Uterus (tissue), 4 donors: ENCODE measurements around the gene OMA1. TPM values are rescaled to one million over a fixed set of nuclear protein-coding genes. Genes with fewer than 3 reads are reported as not detected.
"Not testable (repeated sequence)": the region's sequence is repeated elsewhere in the genome, so short reads cannot be mapped to it uniquely, and the experiment has no call there.

Source experiments
- DNase-seq, 2 donors: peaks; one replicate each; pipeline ENCODE4 v3.0.0-alpha.2; 2019 to 2020
- H3K27ac ChIP-seq, 2 donors: fragments of 200-600 bp; sonication (generic); 1 replicate in 1 of 2; 2 replicates in 1 of 2; pipeline ENCODE4 v1.5.1; 2016 to 2018
- H3K27me3 ChIP-seq, 2 donors: fragments of 200-600 bp; sonication (generic); one replicate each; pipeline ENCODE4 v1.5.1; 2018 to 2019; ENCODE audit warnings: control low read depth in 1 of 2
- H3K36me3 ChIP-seq, 2 donors: fragments of 200-600 bp; sonication (generic); one replicate each; pipeline ENCODE4 v1.5.1; 2019; ENCODE audit warnings: control low read depth in 1 of 2
- H3K4me1 ChIP-seq, 2 donors: fragments of 200-600 bp; sonication (generic); one replicate each; pipeline ENCODE4 v1.5.1; 2018 to 2019; ENCODE audit warnings: control low read depth in 1 of 2
- H3K4me3 ChIP-seq, 2 donors: fragments of 200-600 bp; sonication (generic); 1 replicate in 1 of 2; 2 replicates in 1 of 2; pipeline ENCODE4 v1.5.1; 2018 to 2019; ENCODE audit warnings: mild to moderate bottlenecking in 1 of 2
- H3K9me3 ChIP-seq, 2 donors: fragments of 200-600 bp; sonication (generic); one replicate each; pipeline ENCODE4 v1.5.1; 2019; ENCODE audit warnings: control low read depth in 1 of 2
- POLR2A ChIP-seq, 2 donors: fragments of 450-650 bp; IDR thresholded peaks; one replicate each; pipeline ENCODE4 v1.6.1; 2016; ENCODE audit warnings: antibody characterized with exemption in 2 of 2, mild to moderate bottlenecking in 1 of 2, moderate library complexity in 1 of 2
- intact Hi-C: fragments of 100-400 bp; cut with DNase I; formaldehyde crosslinking; loops from one replicate; pipeline ENCODE4 v1.15.1; 2023; ENCODE audit warnings: low total_unique reads
- total RNA-seq, 4 donors: library from RNA; depleted of rRNA in 3 of 4; stranded (reverse); fragments of >200 nt in 3 of 4; gene quantifications; one replicate each; pipeline versions ENCODE4 v1.1.0 to v1.2.4, GENCODE V29; 2014 to 2023
- TF ChIP-seq, protein P1 (sequence below), 4 experiments: fragments of 200-600 bp in 2 of 4; fragments of 450-650 bp in 2 of 4; sonication (generic) in 2 of 4; IDR thresholded peaks; one replicate each; pipeline ENCODE4 v1.5.1; 2016 to 2019; ENCODE audit warnings: antibody characterized with exemption in 4 of 4, mild to moderate bottlenecking in 2 of 4, moderate library complexity in 1 of 4
- donor health status: DM: yes; HTN: yes; CAD: no.

OMA1 gene
- total RNA-seq, 4 donors from 2014 or later = 45.9 to 97.6 (median 65.4) TPM

DNA sequence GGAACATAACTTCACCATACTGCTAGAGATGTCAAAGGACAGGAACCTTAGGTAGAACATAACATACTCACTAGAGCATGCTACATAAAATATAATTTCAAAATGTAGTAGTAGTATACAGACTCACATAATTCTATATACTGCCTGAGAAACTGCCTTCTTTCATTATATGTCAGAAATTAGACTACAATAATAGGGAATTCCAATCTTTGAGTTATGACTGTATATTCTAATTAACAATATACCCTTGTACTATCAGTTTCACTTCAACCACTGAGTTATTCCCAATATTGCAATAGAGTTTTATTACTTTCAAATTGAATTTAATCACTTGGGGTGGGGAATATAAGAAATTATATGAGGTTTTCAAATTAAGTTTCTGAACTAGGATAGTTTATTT lies 44.0 kb downstream of the OMA1 start:
- DNase-seq = no peak
- no peak overlapping the region for H3K27ac ChIP-seq
- no peaks in the 10 kb centered on the region for H3K27me3 ChIP-seq
- H3K4me1 ChIP-seq = no peaks in the 10 kb centered on the region
- intact Hi-C loops = no loop called here
- no peak for TF ChIP-seq POLR2A (IDR thresholded peaks at IDR 0.05)
- TF ChIP-seq, protein P1, sequence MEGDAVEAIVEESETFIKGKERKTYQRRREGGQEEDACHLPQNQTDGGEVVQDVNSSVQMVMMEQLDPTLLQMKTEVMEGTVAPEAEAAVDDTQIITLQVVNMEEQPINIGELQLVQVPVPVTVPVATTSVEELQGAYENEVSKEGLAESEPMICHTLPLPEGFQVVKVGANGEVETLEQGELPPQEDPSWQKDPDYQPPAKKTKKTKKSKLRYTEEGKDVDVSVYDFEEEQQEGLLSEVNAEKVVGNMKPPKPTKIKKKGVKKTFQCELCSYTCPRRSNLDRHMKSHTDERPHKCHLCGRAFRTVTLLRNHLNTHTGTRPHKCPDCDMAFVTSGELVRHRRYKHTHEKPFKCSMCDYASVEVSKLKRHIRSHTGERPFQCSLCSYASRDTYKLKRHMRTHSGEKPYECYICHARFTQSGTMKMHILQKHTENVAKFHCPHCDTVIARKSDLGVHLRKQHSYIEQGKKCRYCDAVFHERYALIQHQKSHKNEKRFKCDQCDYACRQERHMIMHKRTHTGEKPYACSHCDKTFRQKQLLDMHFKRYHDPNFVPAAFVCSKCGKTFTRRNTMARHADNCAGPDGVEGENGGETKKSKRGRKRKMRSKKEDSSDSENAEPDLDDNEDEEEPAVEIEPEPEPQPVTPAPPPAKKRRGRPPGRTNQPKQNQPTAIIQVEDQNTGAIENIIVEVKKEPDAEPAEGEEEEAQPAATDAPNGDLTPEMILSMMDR (IDR thresholded peaks at IDR 0.05) = no peak
- no peaks in the 10 kb centered on the region for H3K9me3 ChIP-seq
- H3K4me3 ChIP-seq = no peak overlapping the region
- peaks cover 0 to 3% of the 10 kb centered on the region in 2 donors for H3K36me3 ChIP-seq

DNA sequence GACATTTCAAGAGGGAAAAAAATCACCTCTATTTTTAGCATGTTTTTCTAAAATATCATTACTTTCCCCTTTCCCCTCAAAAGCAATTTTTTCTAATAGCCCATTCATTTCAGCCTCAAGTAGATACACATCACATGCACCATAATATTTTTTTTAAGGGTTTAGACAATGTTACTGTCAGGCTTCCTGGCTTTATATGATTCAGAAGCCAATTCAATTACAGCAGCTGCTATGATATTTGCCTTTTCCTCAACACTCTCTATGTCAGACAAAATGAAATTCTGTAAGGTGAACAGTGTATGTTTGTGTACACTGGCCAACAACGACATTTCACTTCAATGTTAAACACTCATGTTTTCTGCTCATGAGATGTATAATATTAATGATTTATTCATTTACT lies 46.5 kb downstream of the OMA1 start:
- no peak for DNase-seq
- intact Hi-C loops = no loop called here
- Histone ChIP-seq H3K27ac (no peak overlapping the region), H3K4me3 (no peak overlapping the region), H3K27me3 (no peaks in the 10 kb centered on the region), H3K4me1 (no peaks in the 10 kb centered on the region), H3K9me3 (no peaks in the 10 kb centered on the region), H3K36me3 (no peaks in the 10 kb centered on the region)
- TF ChIP-seq POLR2A (IDR thresholded peaks at IDR 0.05) = no peak
- TF ChIP-seq, protein P1 (IDR thresholded peaks at IDR 0.05) = no peak

DNA sequence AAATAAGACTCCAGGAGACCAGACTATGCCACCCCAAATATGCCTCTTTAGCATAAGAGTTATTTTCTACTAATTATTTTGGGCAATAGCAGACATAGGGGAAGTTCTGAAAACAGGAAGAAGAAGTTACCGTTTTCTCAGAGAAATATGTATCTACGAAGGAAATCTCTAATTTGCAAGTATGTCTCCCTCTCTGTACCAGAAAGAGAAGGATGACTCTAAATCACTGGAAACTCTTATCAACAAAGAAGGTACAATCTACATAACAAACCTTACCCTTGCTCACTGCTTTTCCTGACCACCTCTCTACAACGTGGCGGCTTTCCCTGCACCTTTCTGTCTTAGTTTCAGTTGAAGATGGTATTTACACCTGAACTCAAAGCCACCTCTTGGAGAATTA lies 49.0 kb downstream of the OMA1 start:
- Histone ChIP-seq H3K27me3 (no peaks in the 10 kb centered on the region), H3K4me1 (no peaks in the 10 kb centered on the region), H3K4me3 (no peak overlapping the region), H3K27ac (no peak overlapping the region), H3K9me3 (no peaks in the 10 kb centered on the region), H3K36me3 (no peaks in the 10 kb centered on the region)
- DNase-seq = no peak
- intact Hi-C loops = no loop called here
- TF ChIP-seq POLR2A (IDR thresholded peaks at IDR 0.05) = no peak
- TF ChIP-seq, protein P1 (IDR thresholded peaks at IDR 0.05) = no peak

DNA sequence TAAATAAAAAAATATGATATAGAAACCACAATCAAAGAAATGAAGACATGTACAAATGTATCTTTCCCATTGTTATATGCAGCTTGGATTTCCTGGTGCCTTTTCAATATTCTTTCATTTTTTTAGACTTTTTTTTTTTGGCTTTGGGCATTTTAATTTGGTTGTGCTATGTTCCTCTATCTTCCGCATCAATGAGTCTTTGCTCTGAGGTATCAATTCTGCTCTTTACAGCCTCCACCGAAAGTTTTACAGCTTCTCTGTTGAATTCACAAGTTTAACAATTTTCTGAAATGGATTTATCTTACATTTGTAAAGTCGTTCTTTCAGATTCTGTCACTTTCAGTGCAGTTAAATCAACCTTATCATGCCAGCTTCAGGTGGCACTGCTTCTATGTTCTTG lies 50.5 kb downstream of the OMA1 start:
- Histone ChIP-seq H3K27me3 (no peaks in the 10 kb centered on the region), H3K4me3 (no peak overlapping the region), H3K4me1 (no peaks in the 10 kb centered on the region), H3K27ac (no peak overlapping the region), H3K9me3 (no peaks in the 10 kb centered on the region), H3K36me3 (no peaks in the 10 kb centered on the region)
- TF ChIP-seq, protein P1 (IDR thresholded peaks at IDR 0.05) = no peak
- TF ChIP-seq POLR2A (IDR thresholded peaks at IDR 0.05) = no peak
- DNase-seq = no peak
- intact Hi-C loops = no loop called here

DNA sequence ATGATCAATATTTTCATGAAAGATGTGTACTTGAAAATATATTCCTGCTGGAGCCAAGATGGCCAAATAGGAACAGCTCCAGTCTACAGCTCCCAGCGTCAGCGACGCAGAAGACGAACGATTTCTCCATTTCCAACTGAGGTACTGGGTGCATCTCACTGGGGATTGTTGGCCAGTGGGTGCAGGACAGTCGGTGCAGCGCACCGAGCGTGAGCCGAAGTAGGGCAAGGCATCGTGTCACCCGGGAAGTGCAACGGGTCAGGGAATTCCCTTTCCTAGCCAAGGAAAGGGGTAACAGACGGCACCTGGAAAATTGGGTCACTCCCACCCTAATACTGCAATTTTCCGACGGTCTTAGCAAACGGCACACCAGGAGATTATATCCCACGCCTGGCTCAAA lies 57.6 kb downstream of the OMA1 start:
- H3K4me3 ChIP-seq, H3K9me3 ChIP-seq, H3K27me3 ChIP-seq, intact Hi-C loops, H3K36me3 ChIP-seq, H3K4me1 ChIP-seq, DNase-seq, H3K27ac ChIP-seq: not testable (repeated sequence)

DNA sequence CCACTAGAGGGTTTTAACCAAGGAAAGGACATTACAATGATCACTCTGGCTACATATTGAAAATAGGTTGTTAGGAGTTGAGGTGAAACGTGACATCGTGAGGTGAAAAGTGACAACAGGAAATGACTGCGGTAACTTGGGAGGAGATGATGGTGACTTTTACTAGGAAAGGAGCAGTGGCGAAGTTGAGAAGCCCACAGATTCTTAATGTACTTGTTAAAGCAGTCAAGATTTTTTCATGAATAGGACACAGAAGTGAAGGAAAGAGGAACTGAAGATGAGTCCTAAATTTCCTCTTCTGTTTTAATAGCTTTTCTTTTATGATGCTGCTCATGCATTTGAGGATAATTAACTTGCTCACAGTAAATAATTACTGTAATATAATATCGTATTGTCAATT lies 59.5 kb downstream of the OMA1 start:
- Histone ChIP-seq H3K9me3 (no peaks in the 10 kb centered on the region), H3K36me3 (no peaks in the 10 kb centered on the region), H3K27ac (no peak overlapping the region), H3K4me3 (no peak overlapping the region), H3K4me1 (no peaks in the 10 kb centered on the region), H3K27me3 (no peaks in the 10 kb centered on the region)
- DNase-seq = no peak
- TF ChIP-seq POLR2A (IDR thresholded peaks at IDR 0.05) = no peak
- TF ChIP-seq, protein P1 (IDR thresholded peaks at IDR 0.05) = no peak
- intact Hi-C loops = no loop called here
